Heart left ventricle (tissue), 13 donors: ENCODE results near the gene WNT11.

ENCODE experiments used
- POLR2A ChIP-seq, 2 donors: fragments of 450-650 bp; IDR thresholded peaks; one replicate each; pipeline ENCODE4 v1.6.1; 2017; ENCODE audit warnings: antibody characterized with exemption in 2 of 2, mild to moderate bottlenecking in 2 of 2, moderate library complexity in 2 of 2
- TF ChIP-seq, protein P1 (sequence below), 12 donors: fragments of 200-600 bp; sonication (generic) in 4 of 12; IDR thresholded peaks; one replicate each; pipeline versions ENCODE4 v1.5.0 to v1.8.0; 2018 to 2022; ENCODE audit warnings: antibody characterized with exemption in 12 of 12, mild to moderate bottlenecking in 5 of 12
- donor health status: ischemic (EF 13 %, LVEDD 7.1; RV severe dilation, severe dysfunction).
- donor health status: DM: no; HTN: yes; CAD: no.
- donor health status: DM: no; HTN: no; CAD: no.
- donor health status: ischemic (EF 25% LVEDD 6.9; RV normal size, moderate dysfunction).
- donor health status: ischemic (EF 25% LVEDD 5.7; RV mildly dilated, moderate dysfunction).
- donor health status: ischemic (EF 35%, LVEDD 5.7; RV mildly dilated, moderate dysfunction).
- donor health status: nonischemic (EF 11% LVEDD 7.7; RV severe dilation, severe dysfunction).
- donor health status: DM: yes; HTN: yes; CAD: no.
- donor health status: PGD.
- donor health status: ischemic (EF 29% LVEDD 5.4; RV normal size, mild dysfunction).
- donor health status: nonischemic (EF 23%, LVEDD 6.1; RV moderate dilation, normal function).

DNA sequence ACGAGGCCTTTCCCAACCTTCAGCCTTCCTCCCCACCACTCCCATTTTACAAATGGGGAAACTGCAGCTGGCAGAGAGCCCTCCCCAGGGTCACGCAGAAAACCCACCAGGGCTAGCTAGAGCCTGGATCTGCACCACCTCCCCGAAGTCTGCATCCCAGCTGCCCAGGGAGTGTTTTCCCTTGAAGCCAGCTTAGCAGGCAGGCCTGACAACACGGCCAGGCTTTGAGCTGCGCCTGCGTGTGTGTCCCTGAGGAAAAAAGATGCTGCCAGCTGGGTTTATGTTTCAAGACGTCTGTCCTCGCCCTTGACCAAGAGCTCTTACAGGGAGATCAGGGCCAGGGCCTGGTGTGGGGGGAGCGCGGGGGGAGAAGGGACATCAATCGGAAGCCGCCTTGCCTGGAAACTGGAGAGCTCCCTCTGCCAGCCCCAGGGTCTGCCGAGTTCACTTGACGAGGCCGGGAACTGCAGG, 20.3 kb downstream of the WNT11 start:
- TF ChIP-seq, protein P1, sequence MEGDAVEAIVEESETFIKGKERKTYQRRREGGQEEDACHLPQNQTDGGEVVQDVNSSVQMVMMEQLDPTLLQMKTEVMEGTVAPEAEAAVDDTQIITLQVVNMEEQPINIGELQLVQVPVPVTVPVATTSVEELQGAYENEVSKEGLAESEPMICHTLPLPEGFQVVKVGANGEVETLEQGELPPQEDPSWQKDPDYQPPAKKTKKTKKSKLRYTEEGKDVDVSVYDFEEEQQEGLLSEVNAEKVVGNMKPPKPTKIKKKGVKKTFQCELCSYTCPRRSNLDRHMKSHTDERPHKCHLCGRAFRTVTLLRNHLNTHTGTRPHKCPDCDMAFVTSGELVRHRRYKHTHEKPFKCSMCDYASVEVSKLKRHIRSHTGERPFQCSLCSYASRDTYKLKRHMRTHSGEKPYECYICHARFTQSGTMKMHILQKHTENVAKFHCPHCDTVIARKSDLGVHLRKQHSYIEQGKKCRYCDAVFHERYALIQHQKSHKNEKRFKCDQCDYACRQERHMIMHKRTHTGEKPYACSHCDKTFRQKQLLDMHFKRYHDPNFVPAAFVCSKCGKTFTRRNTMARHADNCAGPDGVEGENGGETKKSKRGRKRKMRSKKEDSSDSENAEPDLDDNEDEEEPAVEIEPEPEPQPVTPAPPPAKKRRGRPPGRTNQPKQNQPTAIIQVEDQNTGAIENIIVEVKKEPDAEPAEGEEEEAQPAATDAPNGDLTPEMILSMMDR (IDR thresholded peaks at IDR 0.05) = no peak
- TF ChIP-seq POLR2A (IDR thresholded peaks at IDR 0.05) = no peak
